Nephron progenitor cell (in vitro differentiated cells): ENCODE measurements around the gene TBC1D2.
A peak's percentile ranks its signal among the peaks of the same experiment; 100 is the strongest.

Experiments used
- DNase-seq: peaks from one replicate; pipeline ENCODE4 v3.0.0; 2021
- H3K27ac Mint-ChIP-seq: 2 replicates; pipeline ENCODE4 v1.8.0; 2021; ENCODE audit warnings: mild to moderate bottlenecking, moderate library complexity, mixed read lengths
- H3K27me3 Mint-ChIP-seq: 2 replicates; pipeline ENCODE4 v1.8.0; 2021; ENCODE audit warnings: mild to moderate bottlenecking, low read depth, mixed read lengths; ENCODE audit not compliant: poor library complexity
- H3K36me3 Mint-ChIP-seq: 2 replicates; pipeline ENCODE4 v1.8.0; 2021; ENCODE audit warnings: low read depth, mixed read lengths
- H3K4me1 Mint-ChIP-seq: 2 replicates; pipeline ENCODE4 v1.8.0; 2021; ENCODE audit warnings: mixed read lengths
- H3K4me3 Mint-ChIP-seq: 2 replicates; pipeline ENCODE4 v1.8.0; 2021; ENCODE audit warnings: mild to moderate bottlenecking, moderate library complexity, mixed read lengths
- H3K9me3 Mint-ChIP-seq: 2 replicates; pipeline ENCODE4 v1.8.0; 2021; ENCODE audit warnings: mild to moderate bottlenecking, moderate library complexity, mixed read lengths
- CTCF ChIP-seq: fragments of 200-600 bp; sonication (generic); IDR thresholded peaks from 2 replicates; pipeline ENCODE4 v1.5.0; 2021; ENCODE audit warnings: antibody characterized with exemption

The TBC1D2 gene

GRCh38 chr9:98150164-98150563 is 105.3 kb downstream of the TBC1D2 start:
- no peak for TF ChIP-seq CTCF
- H3K27ac Mint-ChIP-seq: peak overlapping the region; percentile 70
- H3K4me1 Mint-ChIP-seq: peaks cover 19% of the 10 kb centered on the region
- H3K4me3 Mint-ChIP-seq: no peak overlapping the region
- peaks cover 7% of the 10 kb centered on the region for H3K27me3 Mint-ChIP-seq
- H3K36me3 Mint-ChIP-seq: no peaks in the 10 kb centered on the region
- DNase-seq: no peak
- no peaks in the 10 kb centered on the region for H3K9me3 Mint-ChIP-seq

- no peak for DNase-seq
- Mint-ChIP-seq H3K9me3 (no peaks in the 10 kb centered on the region), H3K4me1 (peaks cover 19% of the 10 kb centered on the region), H3K27ac (no peak overlapping the region), H3K36me3 (no peaks in the 10 kb centered on the region), H3K4me3 (no peak overlapping the region), H3K27me3 (peaks cover 9% of the 10 kb centered on the region)
- no peak for TF ChIP-seq CTCF
Observed at GRCh38 chr9:98149422-98149821, 106.0 kb downstream of the TBC1D2 start.
